MM.1S (cell line): ENCODE results near the gene PTPRG.

Source experiments
- DNase-seq: peaks from one replicate; pipeline ENCODE4 v3.0.0-alpha.2; 2015
- H2AFZ ChIP-seq: fragments of 300-600 bp; sonication (generic); 2 replicates; pipeline ENCODE4 v1.6.0; 2016; ENCODE audit warnings: antibody characterized with exemption, low read length
- H3F3A ChIP-seq: fragments of 300-600 bp; sonication (generic); 2 replicates; pipeline ENCODE4 v1.6.1; 2016; ENCODE audit warnings: mild to moderate bottlenecking, antibody characterized with exemption, low read length, moderate library complexity, mixed read lengths; ENCODE audit not compliant: insufficient read depth
- H3K27ac ChIP-seq: fragments of 300-600 bp; sonication (generic); 2 replicates; pipeline ENCODE4 v1.5.1; 2016; ENCODE audit warnings: mild to moderate bottlenecking, low read length
- H3K27me3 ChIP-seq: fragments of 300-600 bp; sonication (generic); replicated peaks from 2 replicates; pipeline ENCODE4 v1.6.0; 2016; ENCODE audit warnings: low read length; ENCODE audit not compliant: insufficient read depth
- H3K36me3 ChIP-seq: fragments of 300-600 bp; sonication (generic); replicated peaks from 2 replicates; pipeline ENCODE4 v1.6.1; 2016; ENCODE audit warnings: mild to moderate bottlenecking, low read length, mixed read lengths; ENCODE audit not compliant: insufficient read depth
- H3K4me1 ChIP-seq: fragments of 300-600 bp; sonication (generic); 2 replicates; pipeline ENCODE4 v1.6.1; 2016; ENCODE audit warnings: low read length, mixed read lengths
- H3K4me2 ChIP-seq: fragments of 300-600 bp; sonication (generic); 2 replicates; pipeline ENCODE4 v1.6.0; 2016; ENCODE audit warnings: low read depth, low read length
- H3K4me3 ChIP-seq: fragments of 300-600 bp; sonication (generic); 2 replicates; pipeline ENCODE4 v1.5.1; 2016; ENCODE audit warnings: low read length, mixed read lengths
- H3K79me2 ChIP-seq: fragments of 300-600 bp; sonication (generic); 2 replicates; pipeline ENCODE4 v1.6.1; 2016; ENCODE audit warnings: mixed run types, low read length, mixed read lengths
- H3K9ac ChIP-seq: fragments of 300-600 bp; sonication (generic); 2 replicates; pipeline ENCODE4 v1.6.1; 2016; ENCODE audit warnings: low read length, mixed read lengths
- H3K9me2 ChIP-seq: fragments of 300-600 bp; sonication (generic); replicated peaks from 2 replicates; pipeline ENCODE4 v1.6.1; 2016; ENCODE audit warnings: mild to moderate bottlenecking, low read length, mixed read lengths; ENCODE audit not compliant: insufficient read depth
- H3K9me3 ChIP-seq: fragments of 300-600 bp; sonication (generic); replicated peaks from 2 replicates; pipeline ENCODE4 v1.6.1; 2016; ENCODE audit warnings: mild to moderate bottlenecking, low read length, mixed read lengths; ENCODE audit not compliant: insufficient read depth
- H4K20me1 ChIP-seq: fragments of 300-600 bp; sonication (generic); 2 replicates; pipeline ENCODE4 v1.6.1; 2016; ENCODE audit warnings: mild to moderate bottlenecking, low read length, moderate library complexity, mixed read lengths; ENCODE audit not compliant: insufficient read depth
- CTCF ChIP-seq: fragments of 300-600 bp; sonication (generic); IDR thresholded peaks from 2 replicates; pipeline ENCODE4 v1.5.1; 2016; ENCODE audit warnings: antibody characterized with exemption, low read length, mixed read lengths
- EZH2 ChIP-seq: fragments of 300-600 bp; sonication (generic); optimal IDR thresholded peaks from 2 replicates; pipeline ENCODE3; 2017; ENCODE audit warnings: low read depth, mild to moderate bottlenecking, antibody characterized with exemption, low read length, mixed read lengths
- EZH2phosphoT487 ChIP-seq: fragments of 300-600 bp; sonication (generic); IDR thresholded peaks from 2 replicates; pipeline ENCODE4 v1.6.1; 2018; ENCODE audit warnings: antibody characterized with exemption, low read length

Gene PTPRG

GRCh38 chr3:61673651-61674050, 112.3 kb downstream of the PTPRG start:
- no peak overlapping the region for H3K4me3 ChIP-seq
- H3K9ac ChIP-seq = no peak overlapping the region
- H3K4me2 ChIP-seq = no peak overlapping the region
- peaks cover 39% of the 10 kb centered on the region for H3K79me2 ChIP-seq
- no peak for TF ChIP-seq EZH2
- no peak for TF ChIP-seq EZH2phosphoT487
- no peak for TF ChIP-seq CTCF
- H3K27me3 ChIP-seq = no peaks in the 10 kb centered on the region
- no peak for DNase-seq
- no peaks in the 10 kb centered on the region for H3K9me3 ChIP-seq
- peaks cover 20% of the 10 kb centered on the region for H3K4me1 ChIP-seq
- no peaks in the 10 kb centered on the region for H3K36me3 ChIP-seq
- H2AFZ ChIP-seq = no peak overlapping the region
- no peaks in the 10 kb centered on the region for H4K20me1 ChIP-seq
- H3K27ac ChIP-seq = no peak overlapping the region
- peaks cover 9% of the 10 kb centered on the region; the same call in 1 of the 2 replicates for H3F3A ChIP-seq
- H3K9me2 ChIP-seq = no peaks in the 10 kb centered on the region

GRCh38 chr3:61674596-61674995, 113.2 kb downstream of the PTPRG start:
- H3K9me2 ChIP-seq = no peaks in the 10 kb centered on the region
- H3K27ac ChIP-seq = no peak overlapping the region
- H3K4me2 ChIP-seq = no peak overlapping the region
- H3K9me3 ChIP-seq = no peaks in the 10 kb centered on the region
- H4K20me1 ChIP-seq = no peaks in the 10 kb centered on the region
- peaks cover 32% of the 10 kb centered on the region for H3K79me2 ChIP-seq
- TF ChIP-seq EZH2phosphoT487 = no peak
- no peak for TF ChIP-seq EZH2
- no peak for TF ChIP-seq CTCF
- no peaks in the 10 kb centered on the region for H3K36me3 ChIP-seq
- peaks cover 10% of the 10 kb centered on the region for H3K4me1 ChIP-seq
- no peak for DNase-seq
- no peaks in the 10 kb centered on the region for H3F3A ChIP-seq
- H3K4me3 ChIP-seq = no peak overlapping the region
- no peak overlapping the region for H3K9ac ChIP-seq
- H3K27me3 ChIP-seq = no peaks in the 10 kb centered on the region
- no peak overlapping the region for H2AFZ ChIP-seq

GRCh38 chr3:61679026-61679425, 117.7 kb downstream of the PTPRG start:
- no peaks in the 10 kb centered on the region for H3K9me3 ChIP-seq
- H3K9ac ChIP-seq = no peak overlapping the region
- no peaks in the 10 kb centered on the region for H4K20me1 ChIP-seq
- DNase-seq = no peak
- H3K4me3 ChIP-seq = no peak overlapping the region
- H3K27me3 ChIP-seq = no peaks in the 10 kb centered on the region
- no peaks in the 10 kb centered on the region for H3K9me2 ChIP-seq
- H3F3A ChIP-seq = no peaks in the 10 kb centered on the region
- H3K27ac ChIP-seq = no peak overlapping the region
- H2AFZ ChIP-seq = no peak overlapping the region
- H3K4me1 ChIP-seq = no peaks in the 10 kb centered on the region
- no peaks in the 10 kb centered on the region for H3K36me3 ChIP-seq
- H3K79me2 ChIP-seq = peaks cover 29% of the 10 kb centered on the region
- no peak for TF ChIP-seq CTCF
- no peak for TF ChIP-seq EZH2
- no peak for TF ChIP-seq EZH2phosphoT487
- H3K4me2 ChIP-seq = no peak overlapping the region
